Measurements from ENCODE around the gene TLX2.
A peak's percentile ranks its signal among the peaks of the same experiment; 100 is the strongest.
"Not testable (repeated sequence)": the region's sequence is repeated elsewhere in the genome, so short reads cannot be mapped to it uniquely, and the experiment has no call there.

Gene TLX2

DNA sequence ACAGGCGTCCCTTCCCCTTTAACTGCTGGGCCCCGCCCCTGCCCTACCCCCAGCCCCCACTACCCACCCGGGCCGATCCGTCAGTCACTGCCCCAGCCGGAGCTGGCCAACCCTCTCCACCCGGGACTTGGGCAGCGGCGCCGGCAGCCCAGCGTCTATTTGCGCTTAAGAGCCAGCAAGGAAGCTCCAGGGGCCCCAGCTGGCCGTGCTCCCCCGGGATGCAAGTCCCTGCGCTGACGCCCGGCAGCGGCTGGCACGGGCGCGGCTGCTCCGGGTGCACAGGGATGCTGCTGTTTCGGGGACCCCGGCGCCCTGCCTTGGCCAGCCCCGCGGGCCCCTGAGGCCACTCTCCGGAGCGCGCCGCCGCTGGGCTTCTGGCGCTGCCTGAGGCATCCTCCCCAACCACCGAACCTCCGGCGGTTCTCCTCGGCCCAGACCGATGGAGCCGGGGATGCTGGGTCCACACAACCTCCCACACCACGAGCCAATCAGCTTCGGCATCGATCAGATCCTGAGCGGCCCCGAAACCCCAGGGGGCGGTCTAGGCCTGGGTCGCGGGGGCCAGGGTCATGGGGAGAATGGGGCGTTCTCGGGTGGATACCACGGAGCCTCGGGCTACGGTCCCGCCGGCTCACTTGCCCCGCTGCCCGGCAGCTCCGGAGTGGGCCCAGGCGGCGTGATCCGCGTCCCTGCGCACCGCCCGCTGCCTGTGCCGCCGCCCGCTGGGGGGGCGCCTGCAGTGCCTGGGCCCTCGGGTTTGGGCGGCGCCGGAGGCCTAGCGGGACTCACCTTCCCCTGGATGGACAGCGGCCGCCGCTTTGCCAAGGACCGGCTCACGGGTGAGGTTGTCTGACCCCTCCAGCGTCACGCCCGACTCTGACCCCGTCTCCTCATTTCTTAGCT is at the start of gene TLX2:
Gene TLX2 (plus strand): TSS at position 83 of the 903 bp plus-strand sequence. CDS start 357 bp downstream, at position 440.
- DNase-seq (ENCODE audit: low spot score): no peak
- in situ Hi-C loops (cut with MboI; ENCODE audit: low pct_unique_long_range_greater_than_20kb, low sequenced_read_pairs, unreplicated experiment): no loop called here
- TF ChIP-seq, protein P1, sequence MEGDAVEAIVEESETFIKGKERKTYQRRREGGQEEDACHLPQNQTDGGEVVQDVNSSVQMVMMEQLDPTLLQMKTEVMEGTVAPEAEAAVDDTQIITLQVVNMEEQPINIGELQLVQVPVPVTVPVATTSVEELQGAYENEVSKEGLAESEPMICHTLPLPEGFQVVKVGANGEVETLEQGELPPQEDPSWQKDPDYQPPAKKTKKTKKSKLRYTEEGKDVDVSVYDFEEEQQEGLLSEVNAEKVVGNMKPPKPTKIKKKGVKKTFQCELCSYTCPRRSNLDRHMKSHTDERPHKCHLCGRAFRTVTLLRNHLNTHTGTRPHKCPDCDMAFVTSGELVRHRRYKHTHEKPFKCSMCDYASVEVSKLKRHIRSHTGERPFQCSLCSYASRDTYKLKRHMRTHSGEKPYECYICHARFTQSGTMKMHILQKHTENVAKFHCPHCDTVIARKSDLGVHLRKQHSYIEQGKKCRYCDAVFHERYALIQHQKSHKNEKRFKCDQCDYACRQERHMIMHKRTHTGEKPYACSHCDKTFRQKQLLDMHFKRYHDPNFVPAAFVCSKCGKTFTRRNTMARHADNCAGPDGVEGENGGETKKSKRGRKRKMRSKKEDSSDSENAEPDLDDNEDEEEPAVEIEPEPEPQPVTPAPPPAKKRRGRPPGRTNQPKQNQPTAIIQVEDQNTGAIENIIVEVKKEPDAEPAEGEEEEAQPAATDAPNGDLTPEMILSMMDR (IDR thresholded peaks at IDR 0.05; ENCODE audit: extremely low read depth, insufficient read depth, missing control alignments): no peak

DNA sequence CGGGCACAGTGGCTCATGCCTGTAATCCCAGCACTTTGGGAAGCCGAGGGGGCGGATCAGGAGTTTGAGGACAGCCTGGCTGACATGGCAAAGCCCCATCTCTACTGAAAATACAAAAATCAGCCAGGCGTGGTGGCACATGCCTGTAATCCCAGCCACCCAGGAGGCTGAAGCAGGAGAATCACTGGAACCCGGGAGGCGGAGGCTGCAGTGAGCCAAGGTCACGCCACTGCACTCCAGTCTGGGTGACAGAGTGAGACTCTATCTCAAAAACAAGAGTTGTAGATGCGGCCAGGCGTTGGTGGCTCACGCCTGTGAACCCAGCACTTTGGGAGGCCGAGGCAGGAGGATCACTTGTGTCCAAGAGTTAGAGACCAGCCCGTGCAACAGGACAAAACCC is 43.5 kb upstream of the TLX2 start:
- DNase-seq (ENCODE audit: low spot score); in situ Hi-C loops (cut with MboI; ENCODE audit: low pct_unique_long_range_greater_than_20kb, low sequenced_read_pairs, unreplicated experiment): not testable (repeated sequence)

DNA sequence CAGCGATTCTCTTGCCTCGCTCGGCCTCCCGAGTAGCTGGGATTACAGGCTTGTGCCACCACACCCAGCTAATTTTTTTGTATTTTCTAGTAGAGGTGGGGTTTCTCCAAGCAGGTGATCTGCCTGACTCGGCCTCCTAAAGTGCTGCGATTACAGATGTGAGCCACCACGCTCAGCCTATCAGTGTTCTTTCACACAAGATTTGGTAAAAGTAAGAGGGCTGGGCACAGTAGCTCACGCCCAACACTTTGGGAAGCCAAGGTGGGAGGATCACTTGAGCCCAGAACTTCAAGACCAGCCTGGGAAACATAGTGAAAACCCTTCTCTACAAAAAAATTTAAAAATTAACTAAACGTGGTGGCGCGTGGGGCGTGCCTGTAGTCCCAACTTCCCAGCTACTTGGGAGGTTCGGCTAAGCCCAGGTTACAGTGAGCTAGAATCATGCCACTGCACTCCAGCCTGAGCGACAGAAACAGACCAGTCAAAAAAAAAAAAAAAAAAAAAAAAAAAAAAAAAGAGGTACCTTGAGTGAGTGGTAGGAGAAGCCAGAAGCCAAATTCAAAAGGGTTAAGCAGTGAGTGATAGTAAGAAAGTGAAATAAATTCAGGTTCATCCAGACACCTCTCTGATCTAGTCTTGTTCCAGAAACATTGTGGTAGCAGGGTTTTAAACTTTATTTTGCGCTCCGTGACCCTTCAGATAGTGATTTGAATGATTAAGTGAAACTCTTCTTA is 42.8 kb upstream of the TLX2 start:
- peak; percentile 5 for DNase-seq (ENCODE audit: low spot score)
- in situ Hi-C loops (cut with MboI; ENCODE audit: low pct_unique_long_range_greater_than_20kb, low sequenced_read_pairs, unreplicated experiment): no loop called here
- TF ChIP-seq, protein P1 (IDR thresholded peaks at IDR 0.05; ENCODE audit: extremely low read depth, insufficient read depth, missing control alignments): no peak

DNA sequence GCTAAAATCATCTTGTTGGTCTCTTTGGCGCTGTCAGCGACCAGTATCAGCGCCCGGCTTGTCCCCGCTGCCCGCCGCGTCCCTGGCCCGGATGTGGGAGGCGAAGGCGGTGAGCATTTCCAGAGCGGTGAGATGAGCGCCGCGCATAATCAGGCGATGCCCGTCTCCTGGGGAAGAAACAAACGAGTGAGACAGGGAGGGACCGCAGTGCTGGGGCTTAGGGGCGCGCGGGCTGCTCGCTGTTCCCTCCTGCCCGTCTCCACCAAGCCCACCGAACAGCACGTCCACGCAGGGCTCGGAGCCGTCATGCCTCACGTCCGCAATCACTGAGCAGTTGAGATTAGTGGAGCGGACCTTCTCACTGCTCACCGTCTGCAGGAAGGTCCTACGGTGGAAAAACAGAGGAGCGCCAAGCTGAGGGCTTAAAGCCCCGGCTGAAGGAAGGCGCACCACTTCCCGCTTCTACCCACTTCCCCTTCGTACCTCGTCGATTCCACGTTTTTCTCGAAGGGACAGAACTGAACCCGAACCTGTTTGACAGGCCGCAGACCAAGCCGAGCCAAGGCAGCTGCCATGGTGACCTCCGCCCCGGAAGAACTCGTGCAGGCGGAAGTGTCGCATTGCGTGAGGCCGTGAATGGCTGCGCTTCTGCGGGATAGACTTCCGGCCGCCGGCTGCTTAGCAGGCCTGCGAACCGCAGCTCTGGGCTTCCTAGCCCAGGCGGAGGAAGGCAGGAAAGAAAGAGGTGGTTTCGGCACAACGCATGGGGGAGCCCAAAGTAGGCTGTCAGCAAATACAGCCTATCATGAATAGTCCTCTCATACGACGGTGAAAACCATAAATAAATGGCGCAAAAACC is 41.9 kb upstream of the TLX2 start, which contains the start of gene MRPL53:
Gene MRPL53 (minus strand): TSS at position 595 of the 859 bp plus-strand sequence. CDS start 20 bp downstream, at position 575.
- DNase-seq (ENCODE audit: low spot score): peak; percentile 86
- TF ChIP-seq, protein P1 (IDR thresholded peaks at IDR 0.05; ENCODE audit: extremely low read depth, insufficient read depth, missing control alignments): no peak
- in situ Hi-C loops (cut with MboI; ENCODE audit: low pct_unique_long_range_greater_than_20kb, low sequenced_read_pairs, unreplicated experiment): no loop called here

DNA sequence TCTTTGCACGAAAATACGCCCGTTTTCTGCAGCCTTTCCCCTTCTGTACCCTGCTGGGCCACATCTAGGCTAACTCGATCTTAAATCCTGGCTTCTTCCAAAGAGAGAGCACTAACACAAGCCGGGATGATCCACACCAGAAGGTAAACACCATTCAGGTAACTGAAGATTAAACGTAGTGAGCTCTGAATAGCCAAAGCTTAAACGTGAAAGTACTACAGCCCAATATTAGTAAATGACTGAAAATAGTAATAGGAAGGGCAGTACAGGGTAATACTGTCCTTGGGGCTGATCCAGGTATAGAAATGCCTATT is 41.3 kb upstream of the TLX2 start:
- TF ChIP-seq, protein P1 (IDR thresholded peaks at IDR 0.05; ENCODE audit: extremely low read depth, insufficient read depth, missing control alignments): no peak
- peak; percentile 14 for DNase-seq (ENCODE audit: low spot score)
- in situ Hi-C loops (cut with MboI; ENCODE audit: low pct_unique_long_range_greater_than_20kb, low sequenced_read_pairs, unreplicated experiment): no loop called here

DNA sequence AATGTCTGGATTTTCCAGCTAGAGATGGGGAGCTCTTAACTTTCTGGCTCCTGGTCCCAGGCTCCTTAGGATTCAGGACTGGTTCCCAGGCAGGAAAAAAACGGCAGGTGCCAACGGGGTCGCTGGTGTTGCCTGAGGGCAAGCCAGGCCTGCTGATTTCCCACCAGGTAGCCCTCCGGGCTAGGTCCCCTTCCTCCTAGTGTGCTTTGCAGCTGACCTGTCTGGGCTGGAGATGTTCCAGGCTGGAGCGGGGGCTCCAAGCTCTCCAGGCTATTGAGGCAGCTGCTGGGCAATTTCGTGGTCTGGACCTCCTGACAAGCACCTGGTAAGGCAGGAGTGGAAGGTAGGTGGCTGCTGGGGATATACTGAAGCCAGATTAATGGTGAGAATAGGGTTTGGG is 39.8 kb upstream of the TLX2 start:
- in situ Hi-C loops (cut with MboI; ENCODE audit: low pct_unique_long_range_greater_than_20kb, low sequenced_read_pairs, unreplicated experiment): no loop called here
- no peak for DNase-seq (ENCODE audit: low spot score)
- TF ChIP-seq, protein P1 (IDR thresholded peaks at IDR 0.05; ENCODE audit: extremely low read depth, insufficient read depth, missing control alignments): no peak
